DOHH2 (cell line): Measurements from ENCODE around the gene KISS1R.

ENCODE experiments used
- H3F3A ChIP-seq: fragments of 200-600 bp; sonication (generic), shearing (Covaris generic); 2 replicates; pipeline ENCODE4 v1.6.0; 2016; ENCODE audit warnings: antibody characterized with exemption, mild to moderate bottlenecking; ENCODE audit not compliant: control insufficient read depth, insufficient read depth
- H3K27ac ChIP-seq: fragments of 200-600 bp; sonication (generic); 2 replicates; pipeline ENCODE4 v1.5.1; 2014; ENCODE audit warnings: low read depth, mild to moderate bottlenecking, low read length, moderate library complexity
- H3K27me3 ChIP-seq: fragments of 200-600 bp; sonication (generic); 2 replicates; pipeline ENCODE4 v1.6.1; 2014; ENCODE audit warnings: mild to moderate bottlenecking, low read length, mixed read lengths; ENCODE audit not compliant: control insufficient read depth
- H3K36me3 ChIP-seq: fragments of 200-600 bp; sonication (generic); 2 replicates; pipeline ENCODE4 v1.6.1; 2014; ENCODE audit warnings: mild to moderate bottlenecking, low read length, moderate library complexity, mixed read lengths; ENCODE audit not compliant: control insufficient read depth
- H3K4me1 ChIP-seq: fragments of 200-600 bp; sonication (generic); 2 replicates; pipeline ENCODE4 v1.6.1; 2014; ENCODE audit warnings: mild to moderate bottlenecking, low read length, mixed read lengths; ENCODE audit not compliant: control insufficient read depth
- H3K4me2 ChIP-seq: fragments of 200-600 bp; sonication (generic); 2 replicates; pipeline ENCODE4 v1.6.0; 2014; ENCODE audit warnings: mild to moderate bottlenecking, low read length, moderate library complexity
- H3K4me3 ChIP-seq: fragments of 200-600 bp; sonication (generic); 2 replicates; pipeline ENCODE4 v1.5.1; 2014; ENCODE audit warnings: mild to moderate bottlenecking, low read length, mixed read lengths
- H3K79me2 ChIP-seq: fragments of 200-600 bp; sonication (generic); 2 replicates; pipeline ENCODE4 v1.6.1; 2014; ENCODE audit warnings: mild to moderate bottlenecking, low read length, mixed read lengths; ENCODE audit not compliant: control insufficient read depth
- H3K9me2 ChIP-seq: fragments of 200-600 bp; sonication (generic); replicated peaks from 2 replicates; pipeline ENCODE4 v1.6.1; 2014; ENCODE audit warnings: mild to moderate bottlenecking, low read length, mixed read lengths; ENCODE audit not compliant: control insufficient read depth
- H3K9me3 ChIP-seq: fragments of 200-600 bp; sonication (generic); 2 replicates; pipeline ENCODE4 v1.6.1; 2014; ENCODE audit warnings: antibody characterized with exemption, low read length, mixed read lengths; ENCODE audit not compliant: control insufficient read depth, insufficient read depth
- H4K20me1 ChIP-seq: fragments of 200-600 bp; sonication (generic); 2 replicates; pipeline ENCODE4 v1.6.0; 2014; ENCODE audit warnings: low read depth, mild to moderate bottlenecking, antibody characterized with exemption, low read length, moderate library complexity; ENCODE audit not compliant: control insufficient read depth, insufficient read depth
- CTCF ChIP-seq: fragments of 200-600 bp; sonication (generic); IDR thresholded peaks from one replicate; pipeline ENCODE4 v1.5.1; 2014; ENCODE audit warnings: antibody characterized with exemption, mild to moderate bottlenecking, low read depth, low read length; ENCODE audit not compliant: poor library complexity, severe bottlenecking
- EZH2phosphoT487 ChIP-seq: fragments of 200-600 bp; sonication (generic); IDR thresholded peaks from 2 replicates; pipeline ENCODE4 v1.6.1; 2017; ENCODE audit warnings: borderline replicate concordance, mild to moderate bottlenecking, antibody characterized with exemption, low read length, moderate library complexity, mixed read lengths

KISS1R gene

GRCh38 chr19:928471-929202, 11.5 kb downstream of the KISS1R start:
- no peak overlapping the region for H3K4me2 ChIP-seq
- peaks cover 31% of the 10 kb centered on the region for H3K27me3 ChIP-seq
- H4K20me1 ChIP-seq, result peaks cover 11% of the 10 kb centered on the region; the same call in 1 of the 2 replicates
- no peak overlapping the region for H3K27ac ChIP-seq
- TF ChIP-seq CTCF, result no peak
- TF ChIP-seq EZH2phosphoT487, result no peak
- H3K9me3 ChIP-seq, result no peaks in the 10 kb centered on the region
- H3F3A ChIP-seq, result no peaks in the 10 kb centered on the region; the same call in 1 of the 2 replicates
- no peaks in the 10 kb centered on the region for H3K79me2 ChIP-seq
- peaks cover 27% of the 10 kb centered on the region for H3K4me1 ChIP-seq
- H3K4me3 ChIP-seq, result no peak overlapping the region
- H3K36me3 ChIP-seq, result no peaks in the 10 kb centered on the region
- no peaks in the 10 kb centered on the region for H3K9me2 ChIP-seq

GRCh38 chr19:929203-929890, 12.2 kb downstream of the KISS1R start:
- Histone ChIP-seq H3K27me3 (peaks cover 26% of the 10 kb centered on the region), H3K36me3 (no peaks in the 10 kb centered on the region), H3K79me2 (no peaks in the 10 kb centered on the region)

GRCh38 chr19:929891-930258, 12.7 kb downstream of the KISS1R start:
- H3K4me3 ChIP-seq, result no peak overlapping the region
- no peak overlapping the region for H3K4me2 ChIP-seq
- H4K20me1 ChIP-seq, result peaks cover 11% of the 10 kb centered on the region; the same call in 1 of the 2 replicates
- peaks cover 22% of the 10 kb centered on the region for H3K27me3 ChIP-seq
- TF ChIP-seq EZH2phosphoT487 (no peak), CTCF (no peak)
- H3F3A ChIP-seq, result no peaks in the 10 kb centered on the region; the same call in 1 of the 2 replicates
- H3K27ac ChIP-seq, result no peak overlapping the region
- H3K79me2 ChIP-seq, result no peaks in the 10 kb centered on the region
- no peaks in the 10 kb centered on the region for H3K9me3 ChIP-seq
- peaks cover 21% of the 10 kb centered on the region for H3K4me1 ChIP-seq
- no peaks in the 10 kb centered on the region for H3K9me2 ChIP-seq
- H3K36me3 ChIP-seq, result no peaks in the 10 kb centered on the region

More at GRCh38 chr19:929203-929890, 12.2 kb downstream of the KISS1R start:
- H4K20me1 ChIP-seq, result peaks cover 11% of the 10 kb centered on the region; the same call in 1 of the 2 replicates
- H3F3A ChIP-seq, result no peaks in the 10 kb centered on the region; the same call in 1 of the 2 replicates
- H3K27ac ChIP-seq, result no peak overlapping the region
- no peak overlapping the region for H3K4me2 ChIP-seq
- H3K4me3 ChIP-seq, result no peak overlapping the region
- TF ChIP-seq CTCF (no peak), EZH2phosphoT487 (no peak)
- no peaks in the 10 kb centered on the region for H3K9me2 ChIP-seq
- H3K9me3 ChIP-seq, result no peaks in the 10 kb centered on the region
- peaks cover 26% of the 10 kb centered on the region for H3K4me1 ChIP-seq
